GM21515 (cell line): ENCODE results near the gene WNK1.
"Not testable (repeated sequence)": the region's sequence is repeated elsewhere in the genome, so short reads cannot be mapped to it uniquely, and the experiment has no call there.

Experiments used
- ATAC-seq: cut with Tn5 transposase; IDR thresholded peaks from one replicate; pipeline ENCODE4 v1.9.1; 2021; ENCODE audit not compliant: unreplicated experiment

The WNK1 gene

DNA sequence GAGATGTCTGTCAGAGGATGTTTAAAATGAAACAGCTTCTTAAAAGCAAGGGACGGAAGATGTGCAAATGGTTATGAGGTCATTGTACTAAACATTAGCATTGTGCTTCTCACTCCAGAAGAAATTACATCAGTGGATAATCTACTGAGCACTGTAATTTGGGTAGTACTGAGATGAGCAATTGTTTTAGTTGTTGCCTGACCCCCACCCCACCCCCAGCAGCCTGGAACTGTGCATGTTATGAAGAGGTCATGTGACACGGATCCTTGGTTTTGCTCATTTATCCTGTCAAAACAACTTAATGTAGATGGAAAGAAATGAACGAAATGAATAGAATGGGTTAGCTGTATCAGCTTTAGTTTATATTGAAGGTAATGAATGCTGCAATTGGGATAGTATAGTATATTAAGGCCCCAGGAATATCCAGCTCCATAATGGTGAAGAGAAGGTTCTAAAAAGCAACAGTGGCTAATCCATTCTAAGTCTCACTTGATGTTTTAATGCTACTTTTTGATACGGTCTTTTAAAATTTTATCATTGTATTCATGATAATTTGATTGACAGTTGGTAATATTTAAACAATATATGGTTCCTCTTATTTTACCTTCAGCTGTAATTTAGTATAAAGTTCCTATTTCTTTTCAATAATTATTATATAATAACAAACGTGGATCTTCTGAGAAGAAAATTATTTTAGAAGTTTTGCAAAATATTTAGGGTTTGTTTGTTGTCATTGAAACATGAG lies 58.5 kb downstream of the WNK1 start:
- no peak for ATAC-seq

DNA sequence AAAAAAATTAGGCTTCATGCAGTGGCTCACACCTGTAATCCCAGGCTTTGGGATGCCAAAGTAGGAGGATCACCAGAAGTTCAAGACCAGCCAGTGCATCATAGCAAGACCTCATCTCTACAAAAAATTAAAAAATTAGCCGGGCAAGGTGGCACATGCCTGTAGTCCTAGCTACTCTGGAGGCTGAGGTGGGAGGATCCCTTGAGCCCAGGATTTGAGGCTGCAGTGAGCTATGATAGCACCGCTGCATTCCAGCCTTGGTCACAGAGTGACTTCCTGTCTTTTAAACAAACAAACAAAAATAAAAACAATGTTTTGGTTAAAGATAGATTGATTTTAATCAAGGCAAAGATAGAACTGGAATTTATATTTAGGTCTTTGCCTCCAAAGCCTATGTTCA lies 60.6 kb downstream of the WNK1 start:
- no peak for ATAC-seq

DNA sequence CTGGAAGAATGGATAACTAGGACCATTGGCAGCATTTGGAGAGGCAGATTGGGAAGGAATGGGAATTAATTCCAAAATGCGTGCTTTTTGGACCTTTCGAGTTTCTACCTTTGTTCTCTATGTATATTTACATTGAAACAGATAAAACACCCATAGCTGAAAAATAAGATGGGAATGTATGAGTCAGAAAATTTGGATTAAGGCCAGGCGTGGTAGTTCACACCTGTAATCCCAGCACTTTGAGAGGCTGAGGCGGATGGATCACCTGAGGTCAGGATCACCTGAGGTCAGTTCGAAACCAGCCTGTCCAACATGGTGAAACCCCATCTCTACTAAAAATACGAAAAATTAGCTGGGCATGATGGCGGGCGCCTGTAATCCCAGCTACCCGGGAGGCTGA lies 65.1 kb downstream of the WNK1 start:
- not testable (repeated sequence) for ATAC-seq

DNA sequence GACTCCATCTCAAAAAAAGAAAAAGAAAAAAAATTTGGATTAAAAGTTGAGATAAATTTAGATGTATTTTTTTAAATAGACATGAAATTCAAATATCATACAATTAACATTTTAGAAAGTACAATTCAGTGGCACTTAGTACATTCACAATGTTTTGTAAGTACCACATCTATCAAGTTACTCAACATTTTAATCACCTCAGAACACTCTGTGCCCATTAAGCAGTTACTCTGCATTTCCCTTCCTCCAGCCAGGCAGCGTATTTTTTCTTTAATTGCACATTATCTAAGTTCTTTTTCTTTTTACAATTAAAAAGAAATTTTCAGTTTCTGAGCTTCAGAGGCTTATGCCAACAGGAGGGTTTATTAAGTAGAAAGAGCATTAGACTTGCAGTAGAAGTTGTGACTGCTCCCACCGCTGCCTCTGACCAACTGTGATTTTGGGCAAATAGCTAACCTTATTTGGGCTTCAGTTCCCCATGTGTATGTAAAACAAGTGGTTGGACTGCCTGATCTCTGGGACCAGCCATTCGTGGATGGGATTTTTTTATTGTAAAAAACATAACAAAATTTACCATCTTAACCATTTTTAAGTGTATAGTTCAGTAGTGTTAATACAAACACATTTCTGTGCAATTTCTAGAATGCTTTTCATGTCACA lies 65.7 kb downstream of the WNK1 start:
- ATAC-seq = no peak

DNA sequence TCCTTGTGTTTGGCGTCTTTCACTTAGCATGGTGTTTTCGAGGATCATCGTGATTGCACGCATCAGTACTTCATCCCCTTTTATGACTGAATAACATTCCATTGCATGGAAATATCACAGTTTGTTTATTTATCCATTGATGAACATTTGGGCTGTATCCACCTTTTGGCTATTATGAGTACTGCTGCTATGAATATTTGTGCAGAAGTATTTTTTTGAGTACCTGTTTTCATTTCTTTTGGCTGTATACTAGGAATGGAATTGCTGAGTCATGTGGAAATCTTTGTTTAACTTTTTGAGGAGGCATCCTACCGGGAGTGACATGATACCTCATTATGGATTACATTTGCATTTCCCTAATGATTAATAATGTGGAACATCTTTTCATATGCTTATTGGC lies 66.4 kb downstream of the WNK1 start:
- ATAC-seq = no peak

DNA sequence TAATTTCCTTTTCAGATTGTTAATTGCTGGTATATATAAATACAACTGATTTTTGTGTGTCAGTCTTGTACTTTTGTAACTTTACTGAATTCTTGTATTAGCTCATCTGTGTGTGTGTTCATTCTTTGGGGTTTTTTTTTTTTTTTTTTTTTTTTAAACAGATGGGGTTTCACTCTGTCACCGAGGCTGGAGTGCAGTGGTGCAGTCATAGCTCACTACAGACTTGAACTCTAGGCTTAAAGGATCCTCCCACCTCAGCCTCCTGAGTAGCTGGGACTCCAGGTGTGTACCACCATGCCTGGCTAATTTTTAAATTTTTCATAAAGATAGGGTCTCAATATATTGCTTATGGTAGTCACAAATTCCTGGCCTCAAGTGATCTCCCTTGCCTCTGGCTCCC lies 68.0 kb downstream of the WNK1 start:
- ATAC-seq = no peak

DNA sequence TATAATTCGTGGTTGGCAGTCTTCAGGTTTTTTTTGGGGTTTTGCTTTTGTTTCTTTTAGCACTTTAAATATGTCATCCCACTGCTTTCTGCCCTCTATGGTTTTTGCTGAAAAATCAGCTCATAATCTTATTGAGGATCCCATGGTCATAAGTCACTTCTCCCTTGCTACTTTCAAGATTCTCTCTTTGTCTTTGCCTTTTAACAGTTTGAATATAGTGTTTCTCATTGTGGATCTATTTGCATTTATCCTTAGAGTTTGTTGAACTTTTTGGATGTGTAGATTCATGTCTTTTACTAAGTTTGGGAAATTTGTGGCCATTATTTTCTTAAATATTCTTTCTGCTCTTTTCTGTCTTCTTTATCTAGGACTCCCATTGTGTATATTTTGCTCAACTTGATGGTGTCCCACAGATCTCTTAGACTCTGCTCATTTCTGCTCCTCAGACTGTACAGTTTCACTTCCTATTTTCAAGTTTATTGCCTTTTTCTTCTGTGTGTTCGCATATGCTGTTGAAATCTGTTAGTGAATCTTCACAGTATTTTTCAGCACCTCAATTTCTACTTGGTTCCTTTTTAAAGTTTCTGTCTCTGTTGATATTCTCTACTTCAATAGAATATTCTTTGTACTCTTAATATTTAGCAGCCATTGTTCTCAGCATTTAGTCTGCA lies 70.8 kb downstream of the WNK1 start:
- ATAC-seq = peak; percentile 84

DNA sequence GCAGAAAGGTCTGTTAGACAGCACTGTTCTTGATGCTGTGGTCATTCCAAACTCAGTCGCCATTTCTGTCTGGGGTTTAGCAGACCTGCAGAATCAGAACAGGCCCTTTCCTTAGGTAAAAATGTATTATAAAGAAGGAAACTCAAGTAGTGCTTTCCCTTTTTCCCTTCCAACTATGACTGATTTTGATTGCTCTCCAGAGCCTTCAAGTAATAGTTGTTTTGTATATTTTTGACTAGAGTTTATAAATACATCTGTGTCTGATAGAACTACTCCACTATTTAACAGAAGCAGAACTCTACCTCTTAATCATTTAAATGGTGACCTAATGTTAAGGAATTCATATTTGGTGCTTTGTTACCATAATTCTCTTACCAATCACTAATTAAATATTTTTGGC lies 74.0 kb downstream of the WNK1 start:
- no peak for ATAC-seq

DNA sequence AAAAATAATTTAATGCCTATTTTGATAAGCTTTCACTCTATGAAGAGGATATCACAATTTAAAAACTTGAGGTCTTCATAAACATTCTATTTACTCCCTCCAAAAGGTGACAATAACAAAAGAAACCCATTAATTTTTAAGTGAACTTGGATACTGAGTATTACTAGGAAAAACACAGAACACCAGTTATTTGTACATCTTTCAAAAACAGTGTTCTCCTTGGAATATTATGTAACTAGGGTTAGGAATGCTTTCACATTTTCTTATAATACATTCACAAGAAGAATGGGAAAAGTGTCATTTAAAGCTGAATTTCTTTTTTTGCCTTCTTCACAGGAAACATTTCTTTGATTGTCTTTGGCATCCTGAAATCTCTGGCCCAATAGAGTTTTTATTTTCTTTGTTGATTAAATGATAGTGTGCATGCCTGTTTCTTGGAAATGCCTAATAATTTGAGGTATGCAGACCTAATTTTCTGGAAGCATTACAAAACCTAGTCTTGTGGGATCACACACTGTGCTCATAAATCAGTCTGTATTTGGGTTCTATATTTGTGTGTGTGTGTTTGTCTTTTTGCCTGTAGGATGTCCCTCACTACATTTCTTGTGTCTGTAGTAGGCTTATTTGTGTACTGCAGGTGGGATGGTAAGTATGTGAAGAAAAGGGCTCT lies 76.5 kb downstream of the WNK1 start:
- ATAC-seq = no peak

DNA sequence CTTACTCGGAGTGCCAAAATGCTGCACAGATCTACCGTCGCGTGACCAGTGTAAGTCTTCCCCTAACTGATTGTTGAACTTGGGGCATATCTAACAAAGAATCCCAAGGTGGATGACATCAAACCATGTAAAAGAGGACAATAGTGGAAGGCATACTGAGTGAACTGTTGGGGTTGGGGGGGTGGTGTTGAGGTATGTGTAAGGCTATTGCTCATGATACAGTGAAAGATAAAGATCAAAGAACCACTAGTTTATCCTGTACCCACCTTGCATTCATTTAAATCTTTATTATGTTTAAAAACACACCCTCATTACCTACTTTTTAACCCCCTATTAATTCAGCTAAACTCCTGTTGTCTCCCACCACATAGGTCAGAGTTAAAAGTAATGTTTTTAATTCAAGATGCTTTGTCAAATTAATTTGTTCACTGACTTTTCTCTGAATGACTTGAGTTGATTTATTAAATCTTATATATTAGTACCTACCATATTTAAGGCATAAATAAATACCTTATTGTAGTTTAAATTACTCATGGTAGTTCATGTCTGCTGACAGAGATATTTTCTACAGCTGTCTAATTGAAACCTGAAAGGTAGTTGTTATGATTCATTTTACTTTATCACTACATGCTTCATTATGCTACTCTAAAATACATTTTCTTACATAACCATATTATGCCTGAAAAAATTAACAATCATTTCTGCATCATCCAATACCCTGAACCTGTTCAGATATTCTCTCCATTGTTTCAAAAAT lies 77.9 kb downstream of the WNK1 start:
- ATAC-seq = no peak

DNA sequence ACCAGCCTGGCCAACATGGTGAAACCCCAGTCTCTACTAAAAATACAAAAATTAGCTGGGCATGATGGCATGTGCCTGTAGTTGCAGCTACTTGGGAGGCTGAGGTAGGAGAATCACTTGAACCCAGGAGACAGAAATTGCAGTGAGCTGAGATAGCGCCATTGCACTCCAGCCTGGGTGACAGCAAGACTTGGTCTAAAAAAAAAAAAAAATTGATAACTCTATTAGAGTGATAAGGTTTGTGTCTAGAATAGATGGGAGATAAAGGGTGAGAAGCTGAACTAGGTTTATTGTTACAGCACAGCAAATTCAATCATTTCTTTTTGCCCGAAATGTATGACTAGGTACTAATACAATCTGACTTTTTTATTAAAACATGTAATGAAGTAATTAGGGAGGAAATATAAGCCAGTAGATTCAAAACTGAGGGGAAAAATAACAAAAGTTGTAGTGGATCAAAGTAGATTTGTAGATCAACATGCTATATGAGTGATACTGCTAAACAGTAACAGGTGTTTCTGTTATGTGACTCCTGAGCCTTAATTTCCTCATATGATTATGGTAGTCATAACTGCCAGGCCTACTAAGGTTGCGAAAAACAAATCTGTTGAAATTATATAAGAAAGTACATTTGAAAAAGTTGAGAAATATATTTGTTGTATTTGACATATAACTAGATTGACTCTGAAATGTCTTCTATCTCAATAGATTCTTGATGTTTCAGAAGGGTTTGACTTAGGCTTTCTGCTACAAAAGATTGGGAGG lies 83.6 kb downstream of the WNK1 start:
- no peak for ATAC-seq

DNA sequence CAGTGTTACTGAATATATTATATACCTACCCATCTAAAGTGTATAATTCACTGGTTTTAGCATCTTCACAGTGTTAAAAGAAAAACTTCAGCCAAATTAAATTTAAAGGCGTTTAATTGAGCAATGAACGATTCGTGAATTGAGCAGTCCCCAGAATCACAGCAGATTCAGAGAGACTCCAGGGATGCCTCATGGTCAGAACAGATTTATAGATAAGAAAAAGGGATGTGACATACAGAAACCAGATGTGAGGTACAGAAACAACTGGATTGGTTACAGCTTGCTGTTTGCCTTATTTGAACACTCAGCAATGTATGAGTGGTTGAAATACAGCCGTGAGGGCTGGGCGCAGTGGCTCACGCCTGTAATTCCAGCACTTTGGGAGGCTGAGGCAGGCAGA lies 84.6 kb downstream of the WNK1 start:
- no peak for ATAC-seq

DNA sequence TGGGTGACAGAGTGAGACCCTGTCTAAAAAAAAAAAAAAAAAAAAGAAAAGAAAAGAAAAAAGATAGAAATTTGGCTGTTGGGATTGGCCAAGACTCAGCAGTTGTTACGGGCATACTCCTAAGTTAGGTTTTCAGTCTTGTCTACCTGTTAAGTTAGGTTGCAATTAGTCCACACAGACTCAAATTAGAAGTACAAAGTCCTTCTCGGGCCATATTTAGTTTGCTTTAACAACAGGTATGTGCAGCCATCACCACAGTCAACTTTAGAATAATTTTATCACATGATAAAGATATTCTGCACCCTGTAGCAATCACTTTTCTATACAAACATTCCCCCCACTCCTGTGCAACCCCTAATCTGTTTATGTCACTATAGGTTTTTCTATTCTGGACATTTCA lies 85.2 kb downstream of the WNK1 start:
- ATAC-seq = no peak

DNA sequence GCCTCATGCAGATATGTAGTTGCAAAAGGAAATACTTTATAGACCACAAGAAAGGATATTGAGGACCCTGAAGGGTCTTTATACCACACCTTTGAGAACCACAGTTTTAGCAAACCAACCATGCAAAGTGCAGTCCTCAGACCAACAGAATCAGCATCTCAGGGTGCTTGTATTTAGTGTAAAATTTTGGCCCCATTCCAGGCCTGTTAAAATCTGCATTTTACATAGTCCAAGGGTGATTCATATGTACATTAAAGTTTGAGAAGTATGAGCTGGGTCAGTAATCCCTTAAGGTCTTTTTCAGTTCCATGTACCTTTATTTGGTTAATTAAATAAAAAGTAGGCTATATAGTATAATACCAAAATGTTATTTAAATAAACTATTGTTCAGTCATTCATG lies 91.2 kb downstream of the WNK1 start:
- ATAC-seq = no peak

DNA sequence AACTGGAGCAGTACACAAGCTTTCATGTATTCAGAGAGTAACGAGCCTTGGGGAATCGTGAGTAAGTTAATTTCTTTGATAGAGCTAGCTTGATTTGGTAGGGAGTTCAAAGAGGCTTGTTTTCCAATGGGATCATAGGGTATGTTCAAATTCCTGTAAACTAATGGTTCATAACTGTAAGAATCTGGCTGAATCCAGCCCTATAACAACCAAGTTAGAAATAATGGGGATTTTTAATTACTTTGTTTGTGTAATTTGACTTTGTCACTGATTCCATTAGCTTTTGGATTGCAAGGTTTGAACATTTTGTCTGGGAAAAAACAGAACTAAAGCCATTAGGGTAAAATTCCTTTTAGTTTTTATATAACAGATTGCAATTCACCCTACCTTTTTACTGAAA lies 94.0 kb downstream of the WNK1 start:
- no peak for ATAC-seq

DNA sequence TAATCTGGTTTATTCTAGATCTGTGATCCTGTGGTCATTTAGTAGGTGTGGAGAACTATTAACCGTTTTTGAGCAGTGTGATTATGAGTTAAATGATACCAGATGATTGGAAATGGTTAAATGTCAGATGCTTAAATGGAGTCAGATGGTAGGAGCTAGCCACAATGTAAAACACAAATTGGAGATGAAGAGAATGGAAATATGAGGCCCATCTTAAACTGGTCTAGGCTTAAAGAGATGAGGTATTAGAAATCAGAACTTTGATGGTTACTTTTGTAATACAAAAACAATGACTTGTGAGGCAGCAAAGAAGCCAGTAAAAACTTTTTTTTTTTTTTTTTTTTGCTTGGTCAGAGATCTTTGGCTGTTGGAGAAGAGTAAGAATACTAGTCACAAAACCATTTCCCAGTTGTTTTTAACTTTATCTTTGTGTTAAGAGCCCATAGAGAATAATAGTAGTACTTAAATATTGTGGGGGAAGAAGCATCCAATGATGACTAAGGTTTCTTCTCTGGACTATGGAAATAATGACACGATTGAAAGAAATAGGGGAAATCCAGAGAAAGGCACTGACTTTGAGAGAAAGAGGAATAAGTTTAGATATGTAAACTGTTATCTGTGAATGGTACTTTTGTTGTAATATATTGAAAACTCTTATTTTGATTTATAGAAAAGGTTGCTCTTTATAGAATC lies 95.9 kb downstream of the WNK1 start:
- no peak for ATAC-seq

DNA sequence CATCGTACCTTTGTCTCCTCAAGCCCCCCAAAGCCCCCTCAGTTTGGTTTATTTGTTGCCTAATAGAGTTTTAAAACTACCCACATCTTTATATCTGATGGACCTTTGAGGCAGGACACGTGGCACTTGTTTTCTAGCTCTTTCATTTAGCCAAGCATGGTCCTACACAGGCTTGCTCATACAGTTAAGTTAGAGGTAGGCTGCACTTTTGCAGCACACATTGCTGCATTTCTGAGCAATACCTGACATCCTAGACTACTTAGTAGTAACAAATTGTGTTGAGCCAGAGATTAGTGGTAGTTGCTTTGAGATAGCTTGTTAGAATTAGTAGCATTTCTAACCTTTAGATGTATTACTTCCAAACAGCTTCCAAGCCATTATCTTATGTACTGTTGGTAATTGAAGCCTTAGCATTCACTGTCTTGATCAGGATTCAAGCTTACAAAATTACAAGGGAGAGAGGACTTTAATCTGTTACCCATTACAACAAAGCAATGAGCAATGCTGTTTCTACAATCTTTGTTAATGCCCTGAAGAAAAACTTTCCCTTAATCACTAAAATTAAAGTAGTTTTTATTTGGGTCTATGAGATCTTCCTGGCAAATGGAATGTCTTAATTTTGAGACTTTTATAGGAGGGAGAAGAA lies 96.6 kb downstream of the WNK1 start:
- ATAC-seq = no peak

DNA sequence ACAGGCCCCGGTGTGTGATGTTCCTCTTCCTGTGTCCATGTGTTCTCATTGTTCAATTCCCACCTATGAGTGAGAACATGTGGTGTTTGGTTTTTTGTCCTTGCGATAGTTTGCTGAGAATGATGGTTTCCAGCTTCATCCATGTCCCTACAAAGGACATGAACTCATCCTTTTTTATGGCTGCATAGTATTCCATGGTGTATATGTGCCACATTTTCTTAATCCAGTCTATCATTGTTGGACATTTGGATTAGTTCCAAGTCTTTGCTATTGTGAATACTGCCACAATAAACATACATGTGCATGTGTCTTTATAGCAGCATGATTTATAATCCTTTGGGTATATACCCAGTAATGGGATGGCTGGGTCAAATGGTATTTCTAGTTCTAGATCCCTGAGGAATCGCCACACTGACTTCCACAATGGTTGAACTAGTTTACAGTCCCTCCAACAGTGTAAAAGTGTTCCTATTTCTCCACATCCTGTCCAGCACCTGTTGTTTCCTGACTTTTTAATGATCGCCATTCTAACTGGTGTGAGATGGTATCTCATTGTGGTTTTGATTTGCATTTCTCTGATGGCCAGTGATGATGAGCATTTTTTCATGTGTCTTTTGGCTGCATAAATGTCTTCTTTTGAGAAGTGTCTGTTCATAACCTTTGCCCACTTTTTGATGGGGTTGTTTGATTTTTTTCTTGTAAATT lies 97.5 kb downstream of the WNK1 start:
- ATAC-seq = not testable (repeated sequence)

DNA sequence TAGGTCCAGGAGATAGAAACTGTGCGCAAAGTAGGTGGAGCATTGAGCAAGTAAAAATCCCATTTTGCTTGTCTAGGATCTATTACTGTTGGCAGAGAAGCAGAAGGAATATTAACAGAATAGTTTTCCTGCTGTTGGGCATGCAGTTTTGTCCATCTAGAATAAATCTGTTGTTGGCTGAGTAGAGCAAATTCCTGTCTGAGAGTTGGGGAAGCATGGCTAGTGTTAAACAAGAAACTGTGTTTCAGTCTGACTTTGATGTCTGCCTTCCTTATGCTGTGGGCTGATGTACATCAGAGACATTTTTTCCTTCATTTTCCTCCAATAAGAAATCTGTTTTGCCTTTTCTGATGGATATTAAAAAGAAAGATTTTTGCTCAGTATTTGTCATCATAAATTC lies 99.0 kb downstream of the WNK1 start:
- no peak for ATAC-seq
